CD4-positive, alpha-beta T cell treated with Interferon alpha-2 for 1 hour (primary cell): ENCODE results near the gene RHOJ.

Experiments
- DNase-seq, 2 donors: peaks; one replicate each; pipeline ENCODE4 v3.0.0-alpha.2; 2020 to 2022

Gene RHOJ

DNA sequence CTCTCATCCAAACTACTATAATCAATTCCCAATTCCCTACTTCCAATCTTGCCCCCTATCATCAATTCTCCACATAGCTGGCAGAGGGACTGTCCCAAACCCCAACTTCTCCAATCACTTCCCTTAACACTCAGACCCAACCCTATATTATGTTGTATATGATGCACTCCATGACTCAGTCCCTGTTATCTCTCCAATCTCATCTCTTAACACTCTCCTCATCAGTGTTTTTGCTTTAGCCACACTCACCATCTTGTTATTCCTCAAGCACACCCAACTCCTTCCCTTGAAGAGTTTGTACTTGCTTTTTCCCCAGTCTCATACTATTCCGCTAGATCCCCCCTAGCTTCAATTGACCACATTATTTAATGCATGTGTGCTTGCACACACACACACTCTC lies 4.9 kb downstream of the RHOJ start:
- no peak for DNase-seq

DNA sequence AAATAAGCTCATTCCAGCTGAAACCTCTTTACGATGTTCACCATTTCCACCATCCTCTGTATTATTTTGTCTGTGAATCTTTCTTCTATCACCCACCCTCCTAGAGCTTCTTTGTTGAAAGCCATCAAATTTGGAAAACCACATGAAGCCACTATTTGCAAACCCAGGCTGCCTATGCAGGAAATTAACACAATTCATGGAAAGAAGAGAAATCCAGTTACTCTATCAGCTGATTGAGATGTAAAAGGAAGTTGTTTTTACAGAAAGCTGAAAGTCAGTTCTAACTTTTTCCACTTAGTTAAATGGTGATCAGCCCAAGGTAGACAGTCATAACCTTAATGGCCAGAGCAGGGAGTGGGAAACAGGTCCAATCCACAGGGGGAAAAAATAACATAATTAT lies 6.6 kb downstream of the RHOJ start:
- DNase-seq = no peak

DNA sequence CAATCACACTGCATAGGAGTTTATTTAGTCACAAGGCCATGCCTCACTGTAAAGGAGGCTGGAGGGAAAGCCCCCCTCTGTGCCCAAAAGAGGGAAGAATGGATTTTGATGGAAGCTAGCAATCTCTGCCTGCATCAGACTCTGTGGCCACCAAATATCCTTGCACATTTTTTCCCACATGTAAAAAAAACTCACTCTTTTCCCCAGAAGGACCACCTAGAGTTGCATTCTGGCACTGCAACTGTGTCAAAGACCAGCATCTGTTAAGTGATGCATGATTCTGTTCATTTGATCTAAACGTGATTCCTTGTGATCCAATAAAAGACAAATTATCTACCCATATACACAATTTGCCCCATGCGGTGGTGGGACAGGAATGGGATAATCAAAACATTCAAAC lies 8.0 kb downstream of the RHOJ start:
- no peak for DNase-seq

DNA sequence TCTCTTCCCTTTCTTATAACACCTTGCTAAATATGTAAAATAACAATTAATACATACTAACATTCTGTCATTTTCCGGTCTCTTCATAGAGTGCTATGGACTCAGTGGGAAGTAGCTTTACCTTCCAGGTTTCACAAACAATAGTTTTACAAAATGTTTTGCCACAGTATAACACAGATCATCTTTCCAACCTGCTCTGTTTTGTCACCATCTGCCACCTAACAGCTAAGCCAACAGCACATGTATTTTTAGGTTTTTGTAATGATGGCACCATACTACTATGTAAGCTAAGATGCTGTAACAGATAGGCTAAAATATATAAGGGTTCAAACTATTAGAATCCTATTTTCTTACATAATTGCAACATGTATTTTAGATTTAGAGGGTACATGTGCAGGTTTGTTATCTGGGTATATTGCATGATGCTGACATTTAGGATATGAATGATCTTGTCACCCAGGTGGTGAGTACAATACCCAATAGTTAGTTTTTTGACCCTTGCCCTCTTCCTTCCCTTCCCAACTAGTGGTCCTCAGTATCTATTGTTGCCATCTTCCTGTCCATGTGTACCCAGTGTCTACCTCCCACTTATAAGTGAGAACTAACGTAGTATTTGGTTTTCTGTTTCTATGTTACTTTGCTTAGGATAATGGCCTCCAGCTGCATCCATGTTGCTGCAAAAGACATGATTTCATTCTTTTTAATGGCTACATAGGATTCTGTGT lies 8.7 kb downstream of the RHOJ start:
- DNase-seq = no peak

DNA sequence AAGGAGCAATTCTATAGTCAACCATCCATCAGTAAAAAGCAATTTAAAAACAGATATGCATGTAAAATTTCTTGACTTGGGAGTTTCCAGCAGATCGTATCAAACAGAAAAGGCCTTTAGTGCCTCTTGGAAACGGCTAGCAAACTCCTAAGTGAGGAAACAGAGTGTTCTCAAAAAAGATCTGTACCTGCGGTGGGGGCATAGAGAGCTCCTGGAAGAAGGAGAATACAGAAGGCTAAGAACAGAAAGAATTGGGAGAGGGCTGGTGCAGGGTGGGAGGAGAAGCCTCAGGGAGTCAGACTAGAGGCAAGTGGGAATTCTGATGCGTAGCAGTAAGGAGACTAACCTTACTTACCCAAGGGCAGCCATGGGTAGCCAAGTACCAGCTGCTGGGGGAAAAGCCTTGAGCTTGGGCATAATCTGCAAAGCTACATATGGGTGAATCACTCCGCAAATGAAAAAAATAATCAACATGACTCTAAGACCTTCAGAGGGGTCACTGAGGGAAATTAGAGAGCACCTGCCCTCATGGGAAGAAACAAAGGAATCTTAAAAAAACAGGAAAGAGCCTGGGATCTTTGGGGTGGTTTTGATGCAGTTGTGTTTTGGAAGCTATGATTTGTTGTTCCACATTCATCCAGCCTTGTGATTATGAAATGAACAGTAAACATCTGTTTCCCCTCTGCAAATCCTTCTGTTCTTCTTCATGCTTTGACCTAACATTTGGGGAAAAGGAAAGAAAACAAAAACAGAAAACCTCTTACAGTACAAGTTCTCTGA lies 10.4 kb downstream of the RHOJ start:
- DNase-seq = no peak

DNA sequence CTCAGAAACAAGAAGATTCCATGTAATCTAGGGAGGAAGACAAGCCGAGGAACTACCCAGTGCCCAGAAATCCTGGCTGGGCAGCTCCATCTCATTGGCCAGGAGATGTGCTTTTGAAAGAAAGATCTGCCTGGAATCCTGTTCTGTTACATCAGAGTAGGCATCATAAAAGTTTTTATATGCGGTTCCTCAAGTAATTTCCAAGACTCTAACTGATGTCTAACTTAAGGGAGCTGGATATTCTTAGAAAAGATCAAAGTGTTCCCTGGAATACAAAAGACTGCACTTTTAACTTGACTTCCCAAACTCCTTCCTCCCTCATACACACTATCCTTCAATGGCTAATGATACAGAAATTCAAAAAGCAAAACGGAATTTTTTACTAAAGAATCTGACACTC lies 16.3 kb downstream of the RHOJ start:
- DNase-seq = no peak

DNA sequence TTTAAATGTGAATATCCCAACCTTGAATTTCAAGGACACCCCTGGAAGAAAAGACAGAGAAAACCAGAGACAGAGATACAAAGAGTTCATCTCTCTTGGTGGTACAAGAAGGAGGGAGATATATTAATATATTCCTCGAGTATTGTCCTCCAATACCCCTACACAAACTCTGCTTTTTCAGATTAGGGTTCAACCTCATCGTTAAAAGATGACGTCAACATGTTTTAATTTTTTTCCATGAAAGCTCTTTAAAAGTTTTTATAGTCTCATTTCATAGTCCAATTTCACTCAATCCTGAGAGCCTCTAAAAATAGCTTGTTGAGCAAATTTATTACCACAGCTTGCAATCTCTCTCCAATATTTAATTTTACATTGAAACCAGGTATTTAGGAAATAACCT lies 19.4 kb downstream of the RHOJ start:
- DNase-seq = no peak

DNA sequence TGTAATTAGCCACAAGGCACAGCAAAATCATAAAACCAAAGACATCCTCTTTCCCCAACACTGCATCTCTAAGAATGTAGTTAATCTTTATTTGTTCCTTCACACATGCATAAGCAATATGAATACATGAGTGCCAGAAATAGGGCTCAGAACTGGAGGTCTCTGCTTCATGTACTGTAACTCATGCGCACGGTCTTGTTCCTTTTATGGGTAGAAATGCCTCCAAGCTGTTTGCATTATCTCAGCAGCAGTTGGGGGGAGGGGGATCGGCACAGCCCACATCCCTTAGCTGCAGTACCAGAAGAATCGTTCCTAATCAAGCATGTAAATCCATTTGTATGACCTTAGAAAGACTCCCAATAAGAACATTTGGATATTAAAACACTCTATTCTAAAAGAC lies 20.0 kb downstream of the RHOJ start:
- DNase-seq = no peak

DNA sequence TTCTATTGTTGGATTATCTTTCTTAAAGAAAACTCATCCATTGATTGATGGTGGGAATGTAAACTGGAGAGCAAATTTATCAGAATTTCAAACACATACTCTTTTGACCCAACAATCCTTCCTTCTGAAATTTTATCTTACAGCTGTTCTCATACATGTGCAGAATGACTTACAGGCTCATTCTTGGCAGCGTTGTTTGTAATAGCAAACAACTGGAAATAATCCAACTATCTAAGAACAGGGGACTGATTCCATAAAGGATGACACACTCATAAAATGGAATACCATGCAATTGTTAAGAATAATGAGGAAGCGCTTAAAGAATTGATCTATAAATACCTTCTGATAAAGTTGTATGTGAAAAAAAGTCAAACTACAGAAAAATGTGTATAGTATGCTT lies 24.0 kb downstream of the RHOJ start:
- no peak for DNase-seq

DNA sequence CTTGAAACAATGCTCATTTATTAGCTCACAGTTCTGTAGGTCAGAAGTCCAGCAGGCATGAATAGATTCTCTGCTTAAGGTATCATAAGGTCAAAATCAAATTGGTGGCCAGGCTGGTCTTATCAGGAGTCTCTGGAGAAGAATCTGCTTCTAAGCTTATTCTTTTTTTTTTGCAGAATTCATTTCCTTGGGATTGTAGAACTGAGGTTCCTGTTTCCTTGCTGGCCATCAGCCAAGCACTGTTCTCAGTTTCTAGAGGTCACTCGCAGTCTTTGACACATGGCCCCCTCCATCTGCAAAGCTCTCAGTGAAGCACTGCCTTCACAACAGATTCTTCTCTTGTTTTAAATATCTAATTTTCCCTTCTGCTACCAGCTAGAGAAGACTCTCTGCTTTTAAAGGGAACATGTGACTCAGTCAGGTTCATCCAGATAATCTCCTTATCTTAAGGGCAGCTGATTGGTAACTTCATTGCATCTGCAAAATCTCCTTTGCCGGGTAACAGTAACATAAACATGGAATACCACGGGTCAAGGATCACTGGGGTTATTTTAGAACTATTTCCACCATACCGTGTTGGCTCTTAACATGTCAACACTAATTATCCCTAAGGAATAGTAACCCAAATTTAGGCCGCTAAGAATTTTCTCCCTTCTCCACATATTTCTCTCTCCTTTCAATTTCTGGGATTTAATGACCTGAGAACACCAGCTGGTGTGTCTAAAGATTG lies 25.3 kb downstream of the RHOJ start:
- no peak for DNase-seq

DNA sequence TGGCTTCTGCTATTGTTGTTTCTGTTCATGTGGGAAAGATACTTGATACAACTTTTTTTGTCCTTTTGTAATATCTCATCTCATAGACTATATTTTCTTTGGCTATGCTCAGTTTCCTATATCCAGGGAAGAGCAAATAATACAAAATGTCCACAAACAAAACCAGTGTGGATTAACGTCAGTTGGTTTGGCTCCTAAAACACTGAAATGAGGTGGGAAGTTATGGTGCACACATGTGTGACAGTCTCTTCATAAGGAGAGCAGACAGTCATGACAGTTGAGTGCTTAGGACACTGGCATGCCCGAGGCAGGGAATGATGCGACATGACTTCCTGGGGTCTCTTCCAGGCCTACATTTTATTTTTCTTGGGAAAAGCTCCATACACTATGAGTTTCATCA lies 27.5 kb downstream of the RHOJ start:
- no peak for DNase-seq

DNA sequence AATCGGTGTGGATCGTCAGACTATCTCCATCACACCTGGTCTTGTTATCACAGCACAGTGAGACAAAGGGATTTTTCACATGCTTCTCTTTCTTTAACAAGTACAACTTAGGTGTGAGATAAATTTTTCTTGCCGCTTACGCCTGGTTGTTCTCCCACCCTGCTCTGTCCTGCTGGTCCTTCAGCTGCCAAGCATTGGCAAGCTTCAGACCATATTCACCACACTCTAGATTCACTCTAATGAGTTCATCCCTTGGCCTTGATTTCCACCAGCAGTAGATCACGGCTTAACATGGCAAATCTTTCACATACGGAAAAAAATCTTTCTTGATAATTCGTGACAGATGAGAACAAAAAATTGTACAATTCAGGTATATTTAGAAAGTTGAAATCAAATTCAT lies 33.5 kb downstream of the RHOJ start:
- no peak for DNase-seq

DNA sequence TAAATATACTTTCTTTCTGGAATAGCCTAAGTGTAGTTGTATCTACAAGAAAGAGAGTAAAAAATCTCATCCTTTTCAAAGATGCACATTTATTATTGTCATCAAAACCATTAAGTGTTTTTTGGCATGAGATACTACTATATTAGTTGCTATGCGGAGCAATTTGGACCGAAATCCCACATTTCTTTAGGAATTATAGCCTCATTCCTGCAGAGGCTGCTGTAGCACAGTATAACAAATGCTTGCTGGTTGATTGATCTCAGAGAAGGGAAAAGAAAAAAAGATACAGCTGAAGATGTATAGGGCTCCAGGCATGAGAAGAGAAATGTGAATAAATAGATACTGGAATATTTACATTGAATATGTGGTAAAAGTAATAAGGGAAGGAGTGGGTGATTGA lies 36.0 kb downstream of the RHOJ start:
- no peak for DNase-seq

DNA sequence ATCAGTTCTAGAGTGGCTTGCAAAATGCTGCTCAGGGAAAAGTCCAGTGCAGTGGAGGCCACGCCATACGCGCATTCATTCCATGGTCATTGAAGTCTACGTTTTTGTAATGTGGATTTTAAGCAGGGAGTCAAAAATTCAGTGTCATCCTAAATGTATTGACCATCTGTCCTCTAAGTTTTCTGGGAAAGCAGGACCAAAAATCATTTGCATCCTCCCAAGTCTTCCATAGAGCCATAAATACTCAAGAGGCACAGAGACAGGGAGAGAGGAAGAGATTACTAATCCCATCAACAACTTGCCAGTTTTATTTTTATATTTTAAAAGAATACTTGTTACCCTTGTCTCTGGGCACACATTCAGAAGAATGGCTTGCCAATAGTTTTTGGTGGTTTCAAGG lies 36.9 kb downstream of the RHOJ start:
- no peak for DNase-seq

DNA sequence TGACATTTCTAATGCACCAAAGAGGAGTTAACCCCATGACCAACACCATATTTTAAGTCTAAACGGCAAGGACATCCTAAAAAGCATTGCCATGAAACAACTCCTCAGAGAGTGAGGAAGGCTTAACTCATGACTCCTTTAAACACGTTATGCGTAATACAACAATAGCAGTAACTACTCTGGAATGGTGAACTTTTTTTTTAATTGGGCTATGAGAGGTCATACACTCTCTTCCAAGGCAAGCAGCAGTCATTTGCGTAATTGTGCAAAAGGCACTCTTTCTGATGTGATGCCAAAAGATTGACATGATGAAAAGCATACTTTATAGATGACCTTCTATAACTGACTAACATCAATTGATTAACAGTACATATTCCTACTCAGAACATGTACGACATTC lies 39.4 kb downstream of the RHOJ start:
- no peak for DNase-seq

DNA sequence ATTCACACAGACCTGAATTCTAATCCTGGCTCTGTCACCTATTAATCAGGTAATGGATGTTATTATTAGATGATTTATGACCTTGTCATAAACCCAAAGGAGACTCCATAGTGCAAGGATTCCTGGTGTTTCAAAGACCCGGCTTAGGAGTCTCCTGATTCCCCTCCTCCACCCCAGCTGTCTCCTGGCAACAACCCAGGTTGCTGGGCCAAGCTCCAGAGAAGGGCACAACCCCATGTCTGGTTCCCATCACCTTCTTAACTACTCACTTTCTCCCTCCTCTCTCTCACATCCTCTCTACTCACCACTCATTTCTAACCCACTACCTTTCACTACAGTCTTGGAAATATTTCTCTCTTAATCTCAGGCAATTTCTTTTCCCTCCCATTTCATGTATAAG lies 41.6 kb downstream of the RHOJ start:
- DNase-seq = no peak

DNA sequence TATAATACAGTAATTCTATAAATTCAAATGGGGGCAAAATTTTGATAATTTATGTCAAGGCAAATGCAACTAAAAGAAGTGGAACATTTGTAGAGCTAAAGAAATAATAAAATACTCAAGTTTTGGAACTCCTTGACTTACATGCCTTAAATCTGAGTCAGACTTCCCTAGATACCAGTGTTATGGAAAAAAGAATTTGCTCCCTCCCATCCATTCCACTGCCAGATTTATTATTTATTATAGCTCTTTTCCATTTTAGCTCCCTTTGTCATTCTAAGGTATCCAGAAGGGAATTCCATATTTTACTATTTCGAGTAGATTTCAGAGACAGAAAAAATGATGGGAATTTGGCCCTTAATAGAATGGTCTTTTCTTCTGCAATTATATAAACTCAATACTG lies 44.0 kb downstream of the RHOJ start:
- no peak for DNase-seq

DNA sequence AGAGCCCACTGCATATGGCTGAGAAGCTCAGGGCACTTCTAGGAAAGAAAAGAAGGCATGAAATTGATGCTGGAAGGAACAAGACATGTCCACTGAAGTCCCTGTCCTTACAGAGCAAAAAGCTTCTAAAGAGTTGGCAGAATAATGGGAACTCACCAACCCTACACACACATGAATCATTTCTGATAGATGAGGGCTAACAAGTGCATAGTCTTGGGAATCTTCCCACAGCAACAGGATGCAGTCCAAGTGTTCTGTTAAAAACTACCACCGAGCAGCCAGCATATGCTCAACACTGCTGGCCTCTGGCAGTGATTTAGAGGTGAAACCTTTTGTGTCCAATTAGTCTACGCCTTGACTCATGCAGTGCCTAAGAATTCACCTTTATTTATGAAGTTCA lies 44.8 kb downstream of the RHOJ start:
- DNase-seq = no peak

DNA sequence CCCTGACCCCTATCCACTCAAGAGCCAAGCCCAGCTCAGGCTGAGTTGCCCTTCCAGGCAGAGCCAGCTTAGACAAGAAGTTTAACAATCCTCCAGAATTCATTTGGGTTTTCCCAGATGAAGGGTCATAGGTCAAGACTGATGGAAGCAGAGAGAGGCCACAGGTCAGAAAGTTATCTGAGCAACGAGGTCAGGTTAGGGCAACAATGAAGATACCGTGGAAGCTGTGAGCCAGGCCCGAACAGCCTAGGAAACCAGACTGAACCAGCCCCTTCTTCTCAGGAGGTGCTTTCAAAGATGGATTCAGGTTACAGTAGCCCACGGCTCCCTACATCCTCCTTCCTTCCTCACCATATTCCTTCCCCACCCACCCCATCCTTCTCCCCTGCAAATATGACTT lies 53.1 kb downstream of the RHOJ start:
- DNase-seq = no peak

DNA sequence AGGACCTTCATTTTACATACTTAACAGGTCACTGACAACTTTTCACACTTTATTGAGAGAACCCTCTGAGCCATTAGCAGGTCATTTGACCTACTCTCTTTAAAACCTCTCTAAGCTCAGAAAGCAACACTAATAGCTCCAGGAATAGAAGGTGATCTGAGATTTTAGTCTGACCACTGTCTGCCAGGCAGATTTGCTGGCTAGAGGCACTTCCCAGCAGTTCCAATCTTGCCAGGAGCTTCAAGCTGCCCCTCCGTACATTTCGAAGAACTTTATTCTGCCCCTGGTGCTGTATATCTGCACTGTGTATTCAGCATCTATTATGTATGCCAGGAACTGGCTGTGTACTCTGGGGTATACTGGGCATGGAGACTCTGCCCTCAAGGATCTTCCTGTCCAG lies 58.2 kb downstream of the RHOJ start:
- no peak for DNase-seq

DNA sequence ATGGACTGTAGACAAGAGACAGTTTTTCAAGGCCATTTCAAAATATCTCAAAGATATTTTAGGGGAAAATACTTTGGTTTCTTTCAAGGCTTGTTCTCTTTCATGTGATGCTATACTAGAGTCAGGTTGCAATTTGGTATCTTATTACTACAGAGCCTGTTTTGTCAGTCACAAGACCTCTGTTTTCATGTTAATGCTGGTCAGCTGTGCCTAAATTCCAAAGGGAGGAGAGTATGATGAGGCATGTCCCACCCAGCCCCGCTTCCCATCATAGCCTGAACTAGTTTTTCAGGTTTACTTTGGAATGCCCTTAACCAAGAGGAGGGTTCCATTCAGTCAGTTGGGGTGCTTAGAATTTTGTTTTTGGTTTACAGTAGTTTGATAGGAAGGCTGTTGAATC lies 61.9 kb downstream of the RHOJ start:
- DNase-seq = no peak

DNA sequence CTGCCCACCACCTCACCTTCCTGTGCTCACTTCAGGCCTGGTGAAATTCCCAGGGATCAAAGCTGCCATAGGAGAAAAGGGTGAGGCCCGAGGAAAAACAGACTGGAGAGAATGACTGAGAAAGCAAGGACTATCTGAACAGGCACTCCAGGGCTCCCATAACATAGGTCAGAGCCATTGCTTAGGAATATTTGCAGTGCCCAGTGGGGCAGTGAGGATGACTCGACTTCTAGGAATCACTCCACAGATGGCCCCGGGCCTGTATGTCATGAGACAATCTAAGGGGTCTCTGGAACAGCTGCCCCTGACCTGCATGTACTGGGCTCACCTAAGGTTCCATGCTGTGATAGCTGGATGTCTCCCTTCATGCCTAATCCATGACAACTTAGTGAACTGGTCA lies 62.9 kb downstream of the RHOJ start:
- no peak for DNase-seq

DNA sequence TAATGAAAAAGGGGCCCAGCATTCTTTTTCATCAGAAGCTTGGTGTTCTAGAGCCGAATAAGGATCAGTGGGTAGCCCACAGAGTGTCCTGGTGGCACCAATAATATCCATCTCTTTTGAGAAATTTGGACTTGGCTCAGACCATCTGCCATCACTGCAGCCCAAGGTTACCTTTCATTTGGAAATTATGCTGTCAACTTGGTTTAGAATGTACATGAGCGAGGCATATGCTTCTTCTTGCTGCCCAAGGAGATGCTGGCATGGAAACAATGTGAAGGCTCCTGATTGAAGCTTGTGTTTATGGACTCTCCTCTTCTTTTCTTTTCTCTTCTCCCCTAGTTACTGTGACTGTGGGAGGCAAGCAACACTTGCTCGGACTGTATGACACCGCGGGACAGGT lies 64.5 kb downstream of the RHOJ start:
- no peak for DNase-seq

DNA sequence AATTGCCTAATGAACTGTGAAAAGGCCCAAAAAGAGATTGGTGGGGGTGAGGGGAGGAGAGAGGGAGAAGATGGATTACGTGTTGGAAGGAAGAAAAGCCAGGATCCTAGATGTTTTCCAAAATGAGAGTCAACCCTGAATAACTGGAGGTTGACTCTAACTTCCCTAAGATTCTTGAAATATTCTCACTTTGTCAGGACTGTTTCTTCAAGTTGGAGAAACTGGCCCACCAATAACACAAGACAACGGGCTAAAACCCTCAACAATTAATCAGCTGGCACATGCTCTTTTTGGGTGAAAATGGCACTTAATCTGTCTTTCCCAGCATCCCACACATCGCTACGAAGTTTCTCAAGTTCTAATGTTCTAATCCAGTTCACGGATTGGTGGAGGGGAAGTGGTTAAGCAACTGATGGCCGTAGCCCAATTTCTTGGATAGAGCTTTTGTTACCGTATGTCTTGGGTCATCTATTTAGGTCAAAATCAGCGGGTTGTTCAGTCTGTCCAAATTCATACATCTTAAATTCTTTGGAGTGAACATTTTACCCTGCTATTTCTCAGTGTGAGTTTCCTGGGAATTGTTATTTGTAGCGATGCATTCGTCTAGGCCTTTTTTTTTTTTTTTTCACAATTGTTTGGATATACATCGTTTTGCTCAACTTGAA lies 65.5 kb downstream of the RHOJ start:
- no peak for DNase-seq
